KMS-11 (cell line): Measurements from ENCODE around the gene APOF.

Experiments used
- H2AFZ ChIP-seq: fragments of 200-600 bp; sonication (generic); 2 replicates; pipeline ENCODE4 v1.6.1; 2016; ENCODE audit warnings: antibody characterized with exemption, mixed run types, low read depth
- H3K27ac ChIP-seq: fragments of 200-600 bp; sonication (generic); 2 replicates; pipeline ENCODE4 v1.6.1; 2016; ENCODE audit warnings: mild to moderate bottlenecking, mixed run types
- H3K27me3 ChIP-seq: fragments of 200-600 bp; sonication (generic); 2 replicates; pipeline ENCODE4 v1.6.1; 2017; ENCODE audit warnings: mild to moderate bottlenecking, low read depth, mixed run types, moderate library complexity; ENCODE audit not compliant: insufficient read depth
- H3K36me3 ChIP-seq: fragments of 200-600 bp; sonication (generic); 2 replicates; pipeline ENCODE4 v1.6.1; 2017; ENCODE audit warnings: mild to moderate bottlenecking, mixed run types; ENCODE audit not compliant: insufficient read depth
- H3K4me1 ChIP-seq: fragments of 200-600 bp; sonication (generic); 2 replicates; pipeline ENCODE4 v1.6.1; 2016; ENCODE audit warnings: mild to moderate bottlenecking, low read depth, mixed run types; ENCODE audit not compliant: poor library complexity, severe bottlenecking
- H3K4me2 ChIP-seq: fragments of 200-600 bp; sonication (generic); 2 replicates; pipeline ENCODE4 v1.7.0; 2016; ENCODE audit warnings: mild to moderate bottlenecking, mixed run types
- H3K4me3 ChIP-seq: fragments of 200-600 bp; sonication (generic); IDR thresholded peaks from 2 replicates; pipeline ENCODE4 v1.6.1; 2017; ENCODE audit warnings: low read depth, low read length, mixed read lengths; ENCODE audit not compliant: insufficient read depth
- H3K79me2 ChIP-seq: fragments of 200-600 bp; sonication (generic); 2 replicates; pipeline ENCODE4 v1.6.1; 2016; ENCODE audit warnings: low read depth, mixed run types; ENCODE audit not compliant: insufficient read depth
- H3K9ac ChIP-seq: fragments of 200-600 bp; sonication (generic); 2 replicates; pipeline ENCODE4 v1.6.1; 2016; ENCODE audit warnings: mild to moderate bottlenecking, mixed run types
- H4K20me1 ChIP-seq: fragments of 200-600 bp; sonication (generic); 2 replicates; pipeline ENCODE4 v1.6.1; 2016; ENCODE audit warnings: mild to moderate bottlenecking, mixed run types; ENCODE audit not compliant: insufficient read depth
- CTCF ChIP-seq: fragments of 200-600 bp; sonication (generic); conservative IDR thresholded peaks from 2 replicates; pipeline ENCODE4 v1.6.1; 2017; ENCODE audit warnings: low read depth, mild to moderate bottlenecking, antibody characterized with exemption, low read length, moderate library complexity, mixed read lengths

The APOF gene

GRCh38 chr12:56377989-56378316 lies 15.3 kb upstream of the APOF start:
- Histone ChIP-seq H3K79me2 (no peaks in the 10 kb centered on the region), H3K27ac (no peak overlapping the region), H3K36me3 (no peaks in the 10 kb centered on the region), H3K9ac (no peak overlapping the region), H3K27me3 (no peaks in the 10 kb centered on the region), H3K4me3 (no peak overlapping the region), H3K4me1 (peaks cover 7% of the 10 kb centered on the region), H4K20me1 (no peaks in the 10 kb centered on the region), H2AFZ (no peak overlapping the region), H3K4me2 (no peak overlapping the region)
- no peak for TF ChIP-seq CTCF

GRCh38 chr12:56377310-56377988 lies 14.8 kb upstream of the APOF start:
- Histone ChIP-seq H3K79me2 (no peaks in the 10 kb centered on the region), H2AFZ (no peak overlapping the region), H3K4me2 (no peak overlapping the region), H3K36me3 (no peaks in the 10 kb centered on the region), H3K27me3 (no peaks in the 10 kb centered on the region), H3K4me1 (peaks cover 7% of the 10 kb centered on the region), H3K27ac (no peak overlapping the region), H3K4me3 (no peak overlapping the region), H3K9ac (no peak overlapping the region), H4K20me1 (no peaks in the 10 kb centered on the region)
- TF ChIP-seq CTCF: no peak

GRCh38 chr12:56375598-56376434 lies 13.2 kb upstream of the APOF start:
- no peak overlapping the region for H3K9ac ChIP-seq
- no peak overlapping the region for H3K4me3 ChIP-seq
- no peak overlapping the region for H3K4me2 ChIP-seq
- no peak overlapping the region for H2AFZ ChIP-seq
- TF ChIP-seq CTCF: no peak
- no peaks in the 10 kb centered on the region for H3K36me3 ChIP-seq
- no peaks in the 10 kb centered on the region for H3K79me2 ChIP-seq
- no peaks in the 10 kb centered on the region for H4K20me1 ChIP-seq
- peaks cover 7% of the 10 kb centered on the region for H3K4me1 ChIP-seq
- no peak overlapping the region for H3K27ac ChIP-seq
- no peaks in the 10 kb centered on the region for H3K27me3 ChIP-seq

- Histone ChIP-seq H3K79me2 (no peaks in the 10 kb centered on the region), H4K20me1 (no peaks in the 10 kb centered on the region), H3K36me3 (no peaks in the 10 kb centered on the region), H3K4me3 (no peak overlapping the region), H3K27me3 (no peaks in the 10 kb centered on the region), H3K4me2 (no peak overlapping the region), H3K9ac (no peak overlapping the region), H3K27ac (no peak overlapping the region), H2AFZ (no peak overlapping the region), H3K4me1 (peaks cover 7% of the 10 kb centered on the region)
- no peak for TF ChIP-seq CTCF
Measured at GRCh38 chr12:56374726-56375597, 12.3 kb upstream of the APOF start.
